Kidney epithelial cell (primary cell): ENCODE data around the gene ANKRD36B. TPM values are rescaled to one million over a fixed set of nuclear protein-coding genes. Genes with fewer than 3 reads are reported as not detected.
"Not testable (repeated sequence)": the region's sequence is repeated elsewhere in the genome, so short reads cannot be mapped to it uniquely, and the experiment has no call there.

Experiments used
- DNase-seq: peaks from one replicate; pipeline ENCODE4 v3.0.0-alpha.2; 2010; ENCODE audit warnings: low read depth
- H3K27me3 ChIP-seq: 2 replicates; pipeline ENCODE4 v1.6.0; 2011; ENCODE audit warnings: low read length; ENCODE audit not compliant: control insufficient read depth, insufficient read depth
- H3K36me3 ChIP-seq: 2 replicates; pipeline ENCODE4 v1.5.1; 2011; ENCODE audit warnings: low read length; ENCODE audit not compliant: control insufficient read depth, insufficient read depth
- H3K4me3 ChIP-seq: 2 replicates; pipeline ENCODE4 v1.5.1; 2011; ENCODE audit warnings: low read depth, mild to moderate bottlenecking, control low read depth, low read length
- CTCF ChIP-seq: IDR thresholded peaks from 2 replicates; pipeline ENCODE4 v1.5.1; 2011; ENCODE audit warnings: mild to moderate bottlenecking, moderate library complexity, low read length, control low read depth, inconsistent platforms; ENCODE audit not compliant: insufficient read depth, poor library complexity, severe bottlenecking
- total RNA-seq: library from RNA; depleted of rRNA; stranded (reverse); fragments of >200 nt; gene quantifications from 2 replicates; pipeline ENCODE4 v1.2.3, GENCODE V29; 2015

The ANKRD36B gene
- total RNA-seq, 1 donor from 2014 or later = 9.9 TPM

DNA sequence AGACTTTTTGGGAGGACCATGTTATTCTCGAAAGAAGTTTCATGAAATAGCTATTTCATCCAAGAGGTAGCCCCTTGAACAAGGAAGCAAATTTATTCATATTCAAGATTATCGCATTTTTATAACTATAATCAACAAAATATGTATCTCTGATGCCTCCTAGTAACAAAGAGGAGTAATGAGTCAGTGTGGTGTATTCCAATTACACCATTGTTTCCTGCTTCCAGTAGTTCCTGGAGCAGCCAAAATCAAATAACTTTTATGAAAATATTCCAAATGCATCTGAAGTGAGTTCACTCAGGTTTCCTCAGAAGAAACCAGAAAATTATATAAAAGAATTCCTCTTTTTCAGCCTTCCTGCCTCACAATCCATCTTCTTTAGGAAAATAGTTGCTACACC lies 43.0 kb downstream of the ANKRD36B start:
- no peak for DNase-seq
- no peaks in the 10 kb centered on the region for H3K36me3 ChIP-seq

DNA sequence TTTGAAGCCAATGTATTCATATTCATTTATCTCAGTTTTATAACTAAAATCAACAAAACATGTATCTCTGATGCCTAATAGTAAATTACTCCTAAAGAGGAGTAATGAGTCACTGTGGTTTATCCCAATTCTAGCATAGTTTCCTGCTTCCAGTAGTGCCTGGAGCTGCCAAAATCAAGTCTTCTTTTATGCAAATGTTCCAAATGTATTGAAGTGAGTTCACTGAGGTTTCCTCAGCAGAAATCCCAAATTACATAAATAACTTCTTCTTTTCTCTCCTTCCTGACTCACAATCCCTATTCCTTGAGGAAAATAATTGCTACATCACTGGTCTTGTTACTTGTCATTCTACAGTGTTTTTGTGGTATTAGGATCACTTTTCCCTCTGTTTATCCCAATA lies 44.8 kb downstream of the ANKRD36B start:
- not testable (repeated sequence) for H3K27me3 ChIP-seq, DNase-seq, H3K4me3 ChIP-seq, H3K36me3 ChIP-seq

More for the DNA sequence above, 43.0 kb downstream of the ANKRD36B start:
- no peak overlapping the region for H3K4me3 ChIP-seq
- no peaks in the 10 kb centered on the region for H3K27me3 ChIP-seq
- TF ChIP-seq CTCF = no peak

DNA sequence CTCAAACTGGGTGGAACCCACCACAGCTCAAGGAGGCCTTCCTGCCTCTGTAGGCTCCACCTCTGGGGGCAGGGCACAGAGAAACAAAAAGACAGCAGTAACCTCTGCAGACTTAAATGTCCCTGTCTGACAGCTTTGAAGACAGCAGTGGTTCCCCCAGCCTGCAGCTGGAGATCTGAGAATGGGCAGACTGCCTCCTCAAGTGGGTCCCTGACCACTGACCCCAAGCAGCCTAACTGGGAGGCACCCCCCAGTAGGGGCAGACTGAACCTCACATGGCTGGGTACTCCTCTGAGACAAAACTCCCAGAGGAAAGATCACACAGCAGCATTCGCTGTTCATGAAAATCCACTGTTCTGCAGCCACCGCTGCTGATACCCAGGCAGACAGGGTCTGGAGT lies 63.8 kb downstream of the ANKRD36B start:
- not testable (repeated sequence) for H3K36me3 ChIP-seq, H3K4me3 ChIP-seq, H3K27me3 ChIP-seq, DNase-seq

DNA sequence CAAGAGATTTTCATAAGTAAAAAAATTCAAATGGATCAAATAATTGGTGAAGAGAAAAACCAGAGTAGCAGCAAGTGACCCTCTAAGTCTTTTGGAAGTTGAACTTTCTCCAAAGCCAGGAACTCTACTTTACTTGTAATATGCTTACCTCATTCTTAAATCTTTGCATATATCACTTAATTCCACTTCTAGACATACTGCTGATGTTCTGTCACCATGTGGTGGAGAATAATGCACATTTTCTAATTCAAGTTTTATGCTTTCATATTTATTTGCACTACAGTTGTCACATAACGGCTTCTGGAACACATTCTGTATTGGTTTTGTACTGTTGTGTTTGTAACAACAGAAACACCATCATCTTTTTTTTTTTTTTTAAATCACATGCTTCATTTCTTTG lies 65.9 kb downstream of the ANKRD36B start:
- H3K27me3 ChIP-seq, H3K36me3 ChIP-seq, DNase-seq, H3K4me3 ChIP-seq: not testable (repeated sequence)

DNA sequence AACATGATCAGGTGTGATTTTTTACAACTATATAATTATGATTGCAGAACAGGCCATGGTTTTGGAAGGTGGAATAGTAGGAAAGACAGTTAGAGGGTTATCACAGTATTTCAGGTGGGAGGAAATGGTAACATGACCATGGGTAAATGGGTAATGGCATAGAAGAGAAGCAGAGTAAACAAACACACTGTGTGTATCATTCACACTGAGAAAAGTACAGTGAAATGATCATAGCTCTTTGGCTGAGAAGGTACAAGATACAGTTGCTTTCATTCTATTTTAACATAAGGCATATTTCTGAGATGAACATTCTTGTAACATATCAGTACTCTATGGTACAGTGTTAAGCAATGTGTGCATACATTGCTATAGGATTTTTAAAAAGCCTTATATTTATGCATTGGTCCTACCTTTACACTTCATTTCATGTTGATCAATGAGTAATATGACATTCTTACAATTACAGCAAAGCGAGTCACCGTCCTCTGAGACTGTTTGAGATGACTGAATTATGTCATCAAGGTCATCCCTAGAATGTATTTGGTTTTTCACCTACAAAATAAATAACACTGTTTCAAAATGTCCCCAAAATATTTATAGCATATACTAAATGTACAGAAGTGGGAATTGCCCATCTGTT lies 66.6 kb downstream of the ANKRD36B start:
- DNase-seq, H3K4me3 ChIP-seq, H3K27me3 ChIP-seq, H3K36me3 ChIP-seq: not testable (repeated sequence)

DNA sequence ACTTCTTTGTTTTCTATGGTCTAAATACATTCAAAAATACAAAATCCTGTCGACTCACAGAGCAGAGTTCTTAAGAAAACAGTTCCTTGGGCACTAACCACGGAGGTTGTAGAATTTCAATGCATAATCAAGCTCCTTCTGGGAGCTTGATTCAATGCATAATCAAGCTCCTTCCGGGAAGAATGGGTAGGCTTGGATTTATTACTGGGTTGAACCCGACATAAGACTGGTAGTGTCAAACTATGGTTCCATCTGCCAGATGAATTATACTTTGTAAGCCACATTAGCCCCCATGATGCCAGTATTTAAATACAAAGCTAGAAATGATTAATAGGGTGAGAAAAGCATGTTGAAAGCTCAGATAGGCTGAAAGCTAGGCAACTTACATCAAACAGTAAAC lies 94.0 kb downstream of the ANKRD36B start:
- H3K4me3 ChIP-seq, DNase-seq, H3K36me3 ChIP-seq, H3K27me3 ChIP-seq: not testable (repeated sequence)

- H3K36me3 ChIP-seq, DNase-seq, H3K27me3 ChIP-seq, H3K4me3 ChIP-seq: not testable (repeated sequence)
Observed at GRCh38 chr2:97490141-97490540, 99.5 kb downstream of the ANKRD36B start.

Other genes starting within 250 kb of the ANKRD36B start
- 393 and 441 TPM in 2 replicates for gene COX5B, start 56.2 kb upstream of the ANKRD36B start, total RNA-seq
- 50.3 and 58.3 TPM in 2 replicates for gene ACTR1B, start 74.2 kb upstream of the ANKRD36B start, total RNA-seq
- gene C2orf92, start 79.8 kb upstream of the ANKRD36B start, total RNA-seq = 0.96 and 1.9 TPM in 2 replicates
- gene ZAP70, start 123.7 kb upstream of the ANKRD36B start, total RNA-seq = 0.55 TPM in 1 of 2 replicates, not detected in the other